Activated naive CD4-positive, alpha-beta T cell treated with anti-CD3 and anti-CD28 coated beads for 36 hours (primary cell): Measurements from ENCODE around the gene BYSL. TPM values are rescaled to one million over a fixed set of nuclear protein-coding genes. Genes with fewer than 3 reads are reported as not detected.

Source experiments
- CTCF ChIA-PET: fragments of 350-600 bp; sonication (Branson Sonifier 250); formaldehyde crosslinking; loops from one replicate; lab custom pipeline; 2021; ENCODE audit warnings: antibody characterized with exemption; lab: Charles Lee
- DNase-seq: peaks from one replicate; pipeline ENCODE4 v3.0.0-alpha.2; 2020
- H3K27ac Mint-ChIP-seq: one replicate; pipeline ENCODE4 v1.8.0; 2021; ENCODE audit warnings: mild to moderate bottlenecking, mixed read lengths
- H3K27me3 Mint-ChIP-seq: one replicate; pipeline ENCODE4 v1.8.0; 2021; ENCODE audit warnings: low read depth, mixed read lengths
- H3K36me3 Mint-ChIP-seq: one replicate; pipeline ENCODE4 v1.8.0; 2021; ENCODE audit warnings: low read depth, mixed read lengths
- H3K4me1 Mint-ChIP-seq: one replicate; pipeline ENCODE4 v1.8.0; 2021; ENCODE audit warnings: low read depth, mixed read lengths
- H3K4me3 Mint-ChIP-seq: one replicate; pipeline ENCODE4 v1.8.0; 2021; ENCODE audit warnings: mild to moderate bottlenecking, moderate library complexity, mixed read lengths
- H3K9me3 Mint-ChIP-seq: one replicate; pipeline ENCODE4 v1.8.0; 2021; ENCODE audit warnings: mixed read lengths
- intact Hi-C: fragments of 100-400 bp; cut with micrococcal nuclease; formaldehyde crosslinking; loops from one replicate; pipeline ENCODE4 v1.15.1; 2023
- total RNA-seq, 2 experiments: library from RNA; stranded (reverse); gene quantifications; one replicate each; pipeline ENCODE4 v1.2.3, GENCODE V29; 2021

Gene BYSL, protein sequence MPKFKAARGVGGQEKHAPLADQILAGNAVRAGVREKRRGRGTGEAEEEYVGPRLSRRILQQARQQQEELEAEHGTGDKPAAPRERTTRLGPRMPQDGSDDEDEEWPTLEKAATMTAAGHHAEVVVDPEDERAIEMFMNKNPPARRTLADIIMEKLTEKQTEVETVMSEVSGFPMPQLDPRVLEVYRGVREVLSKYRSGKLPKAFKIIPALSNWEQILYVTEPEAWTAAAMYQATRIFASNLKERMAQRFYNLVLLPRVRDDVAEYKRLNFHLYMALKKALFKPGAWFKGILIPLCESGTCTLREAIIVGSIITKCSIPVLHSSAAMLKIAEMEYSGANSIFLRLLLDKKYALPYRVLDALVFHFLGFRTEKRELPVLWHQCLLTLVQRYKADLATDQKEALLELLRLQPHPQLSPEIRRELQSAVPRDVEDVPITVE
- total RNA-seq: 10 to 100 TPM; 49.8 TPM

DNA sequence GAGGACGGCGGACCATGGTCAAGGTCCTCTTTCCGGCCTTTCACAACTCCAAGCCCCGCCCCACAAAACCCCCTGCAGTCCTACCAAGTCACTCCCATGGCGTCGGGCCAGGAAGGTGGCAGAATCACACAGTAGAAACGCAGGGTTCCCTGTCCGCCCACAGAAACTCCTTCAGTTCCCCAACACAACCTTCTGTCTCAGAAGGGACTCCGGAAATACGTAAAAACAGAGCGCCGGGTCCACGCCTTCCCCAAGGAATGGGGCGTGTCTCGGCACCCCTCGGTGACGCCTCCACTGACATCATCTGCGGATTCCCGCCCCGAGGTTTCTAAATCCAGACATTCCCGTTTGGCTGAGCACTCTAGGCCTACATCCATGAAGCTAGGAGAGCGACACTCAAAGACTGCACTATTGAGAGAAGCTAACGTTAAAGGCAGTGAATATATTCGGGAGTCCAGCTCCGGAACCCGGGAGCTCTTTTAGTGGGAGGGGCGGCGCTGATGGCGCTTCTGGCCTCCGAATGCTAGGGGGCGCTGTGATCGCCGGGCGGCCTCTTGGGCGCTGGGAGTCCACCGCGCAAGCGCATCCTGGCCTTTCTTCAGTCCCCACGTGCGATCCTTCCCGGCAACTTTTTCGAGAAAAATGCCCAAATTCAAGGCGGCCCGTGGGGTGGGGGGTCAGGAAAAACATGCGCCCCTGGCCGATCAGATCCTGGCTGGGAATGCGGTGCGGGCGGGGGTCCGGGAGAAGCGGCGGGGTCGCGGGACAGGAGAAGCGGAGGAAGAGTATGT lies at the start of gene BYSL, which contains the start of gene MED20:
Gene BYSL, plus strand, starts transcription at position 579 of the 791 bp plus-strand sequence. Its CDS starts 64 bp downstream, at position 643.
Gene MED20, minus strand, starts transcription at position 219 of the 791 bp plus-strand sequence. Its CDS starts 121 bp downstream, at position 98.
- intact Hi-C loops: loop anchor here (1.0 to 2.0 kb wide), 11 partner anchors 15 to 296 kb away; partner anchors contain the start of genes MRPS10, TAF8, TOMM6 and USP49
- peaks cover 54% of the 10 kb centered on the region for H3K4me1 Mint-ChIP-seq
- H3K27me3 Mint-ChIP-seq: no peaks in the 10 kb centered on the region
- H3K9me3 Mint-ChIP-seq: no peaks in the 10 kb centered on the region
- CTCF ChIA-PET: interaction anchor here (0.6 to 6.6 kb wide), 29 partner anchors 9 to 160 kb away, joined by 3 to 114 read pairs (median 4); partner anchors contain the start of genes CCND3, TAF8 and TOMM6
- peak within 1 kb of the TSS; percentile 97 for H3K27ac Mint-ChIP-seq
- H3K36me3 Mint-ChIP-seq: peaks cover 39% of the 10 kb centered on the region
- H3K4me3 Mint-ChIP-seq: peak within 1 kb of the TSS; percentile 91
- peak; percentile 97 for DNase-seq

DNA sequence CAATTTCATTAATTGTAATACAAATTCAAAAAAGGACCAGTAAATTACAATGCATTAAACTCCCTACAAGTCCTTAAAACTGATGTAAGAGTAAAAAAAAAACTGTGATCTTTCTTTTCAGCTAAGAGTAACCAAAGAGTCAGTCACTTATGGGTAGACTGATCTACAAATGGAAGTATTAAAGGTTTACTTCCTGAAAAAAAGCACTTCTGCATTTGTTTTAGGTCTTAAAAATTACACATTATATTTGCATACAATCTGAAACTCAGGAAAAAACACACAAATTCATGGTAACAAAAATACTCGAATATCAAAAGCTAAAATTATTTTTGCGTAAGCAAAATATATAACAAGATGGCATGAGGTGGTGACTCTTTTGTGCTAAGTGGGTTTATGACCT lies 49.6 kb upstream of the BYSL start:
- DNase-seq: no peak
- H3K27me3 Mint-ChIP-seq: no peaks in the 10 kb centered on the region
- H3K4me1 Mint-ChIP-seq: no peaks in the 10 kb centered on the region
- CTCF ChIA-PET: no interaction called here
- no peak overlapping the region for H3K27ac Mint-ChIP-seq
- H3K36me3 Mint-ChIP-seq: peaks cover 1% of the 10 kb centered on the region
- H3K9me3 Mint-ChIP-seq: no peaks in the 10 kb centered on the region
- intact Hi-C loops: no loop called here
- H3K4me3 Mint-ChIP-seq: no peak overlapping the region

GRCh38 chr6:41872147-41872546 lies 49.2 kb upstream of the BYSL start:
- DNase-seq: no peak
- no peak overlapping the region for H3K27ac Mint-ChIP-seq
- H3K4me1 Mint-ChIP-seq: no peaks in the 10 kb centered on the region
- H3K36me3 Mint-ChIP-seq: peaks cover 1% of the 10 kb centered on the region
- CTCF ChIA-PET: interaction anchor here (0.6 to 0.7 kb wide), 2 partner anchors 36 to 58 kb away, joined by 3 to 4 read pairs; no protein-coding TSS in a partner anchor
- intact Hi-C loops: no loop called here
- H3K4me3 Mint-ChIP-seq: no peak overlapping the region
- H3K9me3 Mint-ChIP-seq: no peaks in the 10 kb centered on the region
- H3K27me3 Mint-ChIP-seq: no peaks in the 10 kb centered on the region

DNA sequence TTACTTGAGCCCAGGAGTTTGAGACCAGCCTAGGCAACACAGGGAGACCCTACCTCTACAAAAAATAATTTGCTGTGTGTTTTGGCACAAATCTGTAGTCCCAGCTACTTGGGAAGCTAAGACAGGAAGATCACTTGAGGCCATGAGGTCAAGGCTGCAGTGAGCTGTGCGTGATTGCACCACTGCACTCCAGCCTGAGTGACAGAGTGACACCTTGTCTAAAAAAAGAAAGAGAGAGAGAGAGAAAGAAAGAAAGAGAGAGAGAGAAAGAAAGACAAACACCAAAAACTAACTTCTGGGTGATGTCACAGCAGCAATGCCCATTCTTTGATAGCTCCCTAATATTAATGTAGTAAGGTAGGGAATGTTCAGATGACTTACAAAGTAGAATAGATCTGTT lies 46.6 kb upstream of the BYSL start:
- peaks cover 1% of the 10 kb centered on the region for H3K36me3 Mint-ChIP-seq
- intact Hi-C loops: no loop called here
- H3K27ac Mint-ChIP-seq: no peak overlapping the region
- no peak overlapping the region for H3K4me3 Mint-ChIP-seq
- CTCF ChIA-PET: no interaction called here
- no peaks in the 10 kb centered on the region for H3K27me3 Mint-ChIP-seq
- DNase-seq: no peak
- H3K9me3 Mint-ChIP-seq: no peaks in the 10 kb centered on the region
- H3K4me1 Mint-ChIP-seq: no peaks in the 10 kb centered on the region

DNA sequence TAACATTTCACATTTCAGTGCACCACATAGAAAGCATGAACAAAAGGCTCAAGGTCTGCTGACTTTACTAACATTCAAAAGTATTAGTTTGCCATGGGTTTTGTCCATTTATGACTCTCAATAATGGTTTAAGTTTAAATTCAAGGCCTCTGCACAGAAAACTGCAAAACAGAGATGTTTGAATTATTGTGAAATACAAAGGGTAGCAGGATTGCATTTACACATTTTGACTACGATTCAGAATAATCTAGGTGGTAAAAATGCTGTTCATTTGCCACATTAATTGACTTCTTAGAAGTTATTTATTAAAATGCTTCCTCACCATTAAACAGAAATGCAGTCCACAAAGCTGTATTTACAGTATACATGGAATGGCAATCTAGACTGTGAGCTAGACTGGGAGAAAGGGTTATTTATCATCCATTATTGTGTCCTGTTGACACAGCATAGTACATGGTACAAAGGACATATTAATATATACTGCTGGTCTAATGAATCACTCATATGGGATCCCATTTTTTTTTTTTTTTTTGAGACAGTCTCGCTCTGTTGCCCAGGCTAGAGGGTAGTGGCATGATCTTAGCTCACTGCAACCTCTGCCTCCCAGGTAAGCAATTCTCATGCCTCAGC lies 44.1 kb upstream of the BYSL start:
- no peak overlapping the region for H3K27ac Mint-ChIP-seq
- H3K27me3 Mint-ChIP-seq: no peaks in the 10 kb centered on the region
- intact Hi-C loops: no loop called here
- CTCF ChIA-PET: interaction anchor here (0.7 kb wide), 1 partner anchor 602 kb away, joined by 3 read pairs; no protein-coding TSS in a partner anchor
- H3K4me1 Mint-ChIP-seq: no peaks in the 10 kb centered on the region
- H3K36me3 Mint-ChIP-seq: no peaks in the 10 kb centered on the region
- no peak for DNase-seq
- H3K9me3 Mint-ChIP-seq: no peaks in the 10 kb centered on the region
- H3K4me3 Mint-ChIP-seq: no peak overlapping the region

- H3K4me1 Mint-ChIP-seq: no peaks in the 10 kb centered on the region
- no peaks in the 10 kb centered on the region for H3K36me3 Mint-ChIP-seq
- H3K27ac Mint-ChIP-seq: no peak overlapping the region
- CTCF ChIA-PET: no interaction called here
- no peaks in the 10 kb centered on the region for H3K27me3 Mint-ChIP-seq
- no peaks in the 10 kb centered on the region for H3K9me3 Mint-ChIP-seq
- H3K4me3 Mint-ChIP-seq: no peak overlapping the region
- intact Hi-C loops: no loop called here
- no peak for DNase-seq
Measured at GRCh38 chr6:41878246-41878645, 43.1 kb upstream of the BYSL start.

DNA sequence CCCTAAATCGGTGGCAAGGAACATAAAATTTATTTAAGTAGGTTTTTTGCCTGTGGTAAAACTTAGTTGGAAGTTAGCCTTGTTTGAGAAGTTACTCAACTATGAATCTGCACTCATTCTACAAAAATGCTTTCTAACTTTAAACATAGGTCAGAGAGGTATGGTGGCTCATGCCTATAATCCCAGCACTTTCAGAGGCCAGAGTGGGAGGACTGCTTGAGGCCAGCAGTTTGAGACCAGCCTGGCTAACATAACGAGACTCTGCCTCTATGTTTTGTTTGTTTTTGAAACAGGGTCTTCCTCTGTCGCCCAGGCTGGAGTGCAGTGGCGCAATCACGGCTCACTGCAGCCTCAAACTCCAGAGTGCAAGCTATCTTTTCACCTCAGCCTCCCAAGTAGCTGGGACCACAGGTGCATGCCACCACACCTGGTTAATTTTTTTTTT lies 42.3 kb upstream of the BYSL start:
- no peak overlapping the region for H3K27ac Mint-ChIP-seq
- H3K4me3 Mint-ChIP-seq: no peak overlapping the region
- intact Hi-C loops: no loop called here
- no peaks in the 10 kb centered on the region for H3K27me3 Mint-ChIP-seq
- DNase-seq: no peak
- H3K4me1 Mint-ChIP-seq: no peaks in the 10 kb centered on the region
- CTCF ChIA-PET: interaction anchor here (0.6 kb wide), 1 partner anchor 51 kb away, joined by 3 read pairs; no protein-coding TSS in a partner anchor
- no peaks in the 10 kb centered on the region for H3K9me3 Mint-ChIP-seq
- H3K36me3 Mint-ChIP-seq: no peaks in the 10 kb centered on the region

DNA sequence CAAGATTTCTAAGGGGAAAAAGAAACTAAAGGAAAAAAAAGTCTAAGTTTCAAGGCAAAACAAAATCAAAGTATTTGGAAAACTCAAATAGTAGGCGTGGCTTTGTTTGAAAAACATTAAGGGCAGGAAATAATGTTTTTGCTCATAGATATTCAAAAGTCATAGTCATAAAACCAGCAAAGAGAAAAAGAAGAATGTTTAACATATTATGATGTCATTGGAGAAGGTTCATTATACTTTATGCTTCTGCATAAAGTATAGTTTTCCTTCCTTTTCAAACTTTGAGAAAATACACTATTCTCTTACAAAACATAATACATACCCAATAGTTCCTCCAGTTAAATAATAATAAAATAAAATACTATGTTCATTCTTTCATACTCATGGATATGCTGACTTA lies 39.8 kb upstream of the BYSL start:
- DNase-seq: no peak
- intact Hi-C loops: no loop called here
- CTCF ChIA-PET: no interaction called here
- Mint-ChIP-seq H3K4me3 (no peak overlapping the region), H3K27ac (no peak overlapping the region), H3K27me3 (no peaks in the 10 kb centered on the region), H3K36me3 (no peaks in the 10 kb centered on the region), H3K4me1 (no peaks in the 10 kb centered on the region), H3K9me3 (no peaks in the 10 kb centered on the region)

- H3K4me1 Mint-ChIP-seq: no peaks in the 10 kb centered on the region
Measured at GRCh38 chr6:41884957-41885356, 36.3 kb upstream of the BYSL start.

DNA sequence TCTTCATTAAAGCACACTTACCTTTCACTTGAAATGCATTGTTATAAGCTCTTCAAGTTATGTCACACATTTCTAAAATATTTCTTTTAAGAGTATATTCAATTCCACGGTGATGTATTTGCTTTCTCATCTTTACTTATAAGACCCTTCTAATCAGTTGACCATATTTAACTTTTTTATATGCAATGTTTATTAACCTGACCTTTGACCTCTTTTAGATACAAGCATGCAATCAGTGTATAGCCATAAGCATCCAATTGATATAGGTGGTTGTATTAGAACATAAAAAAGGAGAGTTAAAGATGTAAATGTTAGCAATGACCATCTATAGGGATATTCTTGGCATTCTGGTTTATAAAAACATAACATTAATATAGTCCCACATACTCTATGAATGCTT lies 35.4 kb upstream of the BYSL start:
- no peak for DNase-seq
- no peak overlapping the region for H3K4me3 Mint-ChIP-seq
- H3K36me3 Mint-ChIP-seq: no peaks in the 10 kb centered on the region
- CTCF ChIA-PET: interaction anchor here (1.6 kb wide), 1 partner anchor 39 kb away, joined by 4 read pairs; no protein-coding TSS in a partner anchor
- H3K27me3 Mint-ChIP-seq: no peaks in the 10 kb centered on the region
- intact Hi-C loops: no loop called here
- no peaks in the 10 kb centered on the region for H3K4me1 Mint-ChIP-seq
- no peaks in the 10 kb centered on the region for H3K9me3 Mint-ChIP-seq
- H3K27ac Mint-ChIP-seq: no peak overlapping the region

More at GRCh38 chr6:41884957-41885356, 36.3 kb upstream of the BYSL start:
- Mint-ChIP-seq H3K4me3 (no peak overlapping the region), H3K9me3 (no peaks in the 10 kb centered on the region), H3K36me3 (no peaks in the 10 kb centered on the region), H3K27ac (no peak overlapping the region), H3K27me3 (no peaks in the 10 kb centered on the region)
- CTCF ChIA-PET: no interaction called here
- intact Hi-C loops: no loop called here
- DNase-seq: no peak

DNA sequence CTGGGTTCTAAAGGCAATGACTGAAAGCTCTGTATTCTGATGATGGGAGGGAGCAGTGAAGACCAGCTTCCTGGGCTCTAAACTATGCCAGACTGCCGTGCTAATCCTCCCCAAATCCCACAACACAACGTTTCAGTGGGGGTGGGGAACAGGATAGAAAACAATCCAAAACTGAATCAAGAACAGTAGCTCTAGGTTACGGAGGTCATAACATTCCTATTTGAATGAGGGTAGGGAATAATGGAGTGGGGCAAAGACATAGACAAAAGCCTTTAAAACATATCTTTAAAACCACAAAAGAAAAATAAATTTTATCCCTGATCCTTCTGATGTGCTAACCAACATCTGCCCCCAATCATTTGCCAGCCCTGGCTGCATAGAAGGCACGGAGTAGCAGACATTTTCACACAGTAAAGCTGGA lies 34.0 kb upstream of the BYSL start:
- Mint-ChIP-seq H3K4me3 (no peak overlapping the region), H3K27me3 (no peaks in the 10 kb centered on the region), H3K4me1 (no peaks in the 10 kb centered on the region), H3K27ac (no peak overlapping the region), H3K9me3 (no peaks in the 10 kb centered on the region), H3K36me3 (no peaks in the 10 kb centered on the region)
- intact Hi-C loops: no loop called here
- no peak for DNase-seq
- CTCF ChIA-PET: interaction anchor here (1.6 kb wide), 1 partner anchor 40 kb away, joined by 4 read pairs; no protein-coding TSS in a partner anchor
